Left renal cortex interstitium (tissue), 4 donors: ENCODE data around the gene EDN1. TPM values are rescaled to one million over a fixed set of nuclear protein-coding genes. Genes with fewer than 3 reads are reported as not detected.

Source experiments
- DNase-seq, 4 donors: peaks; one replicate each; pipeline ENCODE4 v3.0.0-alpha.2; 2013; ENCODE audit warnings: low read depth in 4 of 4, low spot score in 2 of 4, missing footprints in 1 of 4
- polyA plus RNA-seq, 4 donors: library from polyadenylated mRNA; unstranded; fragments of 120-200 nt; gene quantifications; one replicate each; pipeline ENCODE4 v1.2.1, GENCODE V29; 2013; ENCODE audit not compliant: insufficient read length in 4 of 4

EDN1 gene
- polyA plus RNA-seq, 4 donors, result 3.9 to 4.9 (median 4.2) TPM

DNA sequence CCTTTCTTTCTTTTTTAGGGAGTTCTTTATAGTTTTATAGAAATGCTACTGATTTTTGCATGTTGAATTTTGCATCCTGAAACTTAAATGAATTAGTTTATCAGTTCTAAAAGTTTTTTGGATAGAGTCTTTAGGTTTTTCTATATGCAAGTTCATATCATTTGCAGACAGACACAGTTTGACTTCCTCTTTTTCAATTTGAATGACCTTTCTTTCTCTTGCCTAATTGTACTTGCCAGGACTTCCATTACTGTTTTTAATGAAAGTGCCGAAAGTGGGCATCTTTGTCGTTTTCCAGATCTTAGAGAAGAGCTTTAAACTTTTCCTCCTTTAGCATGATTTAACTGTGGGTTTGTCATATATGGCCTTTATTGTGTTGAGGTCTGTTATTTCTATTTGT lies 21.1 kb upstream of the EDN1 start:
- DNase-seq, result no peak

DNA sequence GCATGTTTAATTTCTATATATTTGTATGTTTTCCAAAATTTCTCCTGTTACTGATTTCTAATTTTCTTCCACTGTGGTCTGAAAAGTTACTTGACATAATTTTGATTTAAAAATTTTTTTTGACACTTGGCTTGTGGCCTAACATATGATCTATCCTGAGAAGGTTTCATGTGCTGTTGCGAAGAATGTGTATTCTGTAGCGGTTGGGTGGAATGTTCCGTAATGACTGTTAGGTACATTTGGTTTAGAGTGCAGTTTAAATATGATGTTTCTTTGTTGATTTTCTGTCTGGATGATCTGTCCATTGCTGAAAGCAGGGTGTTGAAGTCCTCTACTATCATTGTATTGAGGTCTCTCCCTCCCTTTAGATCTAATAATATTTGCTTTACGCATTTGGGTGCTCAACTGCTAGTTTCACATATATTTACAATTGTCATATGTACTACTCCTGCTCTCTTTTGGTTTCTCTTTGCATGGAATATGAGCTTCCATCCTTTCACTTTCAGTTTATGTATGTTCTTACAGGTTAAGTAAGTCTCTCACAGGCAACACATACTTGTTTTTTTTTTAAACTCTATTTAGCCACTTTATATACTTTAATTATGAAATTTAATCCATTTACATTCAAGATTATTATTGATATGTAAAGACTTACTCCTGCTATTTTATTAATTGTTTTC lies 19.5 kb upstream of the EDN1 start:
- no peak for DNase-seq

DNA sequence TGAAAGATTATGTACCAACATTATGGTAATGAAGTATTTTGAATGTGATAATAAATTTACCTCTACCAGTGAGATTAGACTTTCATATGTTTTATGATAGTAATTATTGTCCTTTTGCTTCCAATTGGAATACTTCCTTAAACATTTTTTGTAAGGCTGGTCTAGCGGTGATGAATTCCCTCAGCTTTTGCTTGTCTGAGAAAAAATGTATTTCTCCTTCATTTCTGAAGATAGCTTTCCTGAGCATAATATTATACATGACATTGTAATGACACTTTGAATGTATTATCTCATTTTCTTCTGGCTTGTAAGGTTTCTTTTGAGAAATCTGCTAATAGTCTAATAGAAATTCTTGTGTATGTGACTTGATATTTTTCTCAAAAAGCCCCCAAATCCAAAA lies 18.6 kb upstream of the EDN1 start:
- no peak for DNase-seq

DNA sequence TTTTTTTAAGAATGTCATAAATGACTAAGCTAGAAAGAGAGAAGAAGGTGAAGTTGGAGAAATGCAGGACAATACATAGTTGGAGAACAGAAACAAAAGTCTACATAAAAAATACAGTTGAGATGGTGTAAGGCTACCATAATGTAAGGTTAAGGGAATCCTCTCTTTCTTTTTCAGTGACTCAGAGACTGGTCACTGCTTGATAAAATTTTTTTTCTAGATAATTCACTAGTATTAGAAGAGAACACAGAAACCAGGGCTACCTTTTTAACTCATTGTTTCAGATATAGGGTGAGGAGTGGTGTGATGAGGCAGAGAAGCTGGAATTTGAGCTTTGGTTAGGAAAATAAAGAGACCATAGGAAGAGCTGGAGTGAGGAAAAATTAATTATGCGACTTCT lies 18.2 kb upstream of the EDN1 start:
- DNase-seq, result no peak

DNA sequence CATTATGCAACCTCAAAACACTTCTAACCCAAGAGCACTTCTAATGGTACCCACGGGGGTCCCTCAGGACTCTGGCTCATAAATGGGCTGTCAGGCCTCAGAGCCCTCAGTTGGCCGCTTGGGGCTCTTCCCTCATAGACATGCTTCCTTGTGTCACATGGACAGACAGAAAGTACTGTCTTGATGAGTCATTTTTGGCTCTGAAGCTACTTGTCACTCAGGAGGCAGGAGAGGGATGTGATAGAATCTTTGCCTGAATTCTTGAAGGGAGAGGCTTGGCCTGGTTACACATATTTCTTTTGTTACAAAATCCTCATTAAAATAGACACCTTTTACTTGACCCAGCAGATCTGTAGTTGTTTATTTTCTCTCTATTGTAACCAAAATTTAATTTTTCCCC lies 15.1 kb upstream of the EDN1 start:
- DNase-seq, result no peak

DNA sequence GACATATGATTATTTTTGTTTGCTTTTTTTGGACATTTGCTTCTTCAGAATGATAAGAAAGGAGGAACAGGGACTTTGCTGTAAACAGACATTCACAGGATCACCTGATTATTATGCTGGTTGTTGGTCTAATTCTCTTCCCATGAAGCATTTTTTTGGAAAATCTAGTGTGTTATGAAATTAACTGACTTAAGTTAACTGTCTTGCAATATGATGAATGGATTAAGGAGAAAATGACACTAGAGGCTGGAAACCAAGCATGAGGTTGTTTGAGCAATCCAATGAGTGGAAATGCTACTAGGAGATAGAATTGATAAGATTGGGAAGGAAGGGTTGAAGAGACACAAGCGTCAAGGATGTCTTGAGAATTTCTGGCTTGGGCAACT lies 13.2 kb upstream of the EDN1 start:
- no peak for DNase-seq

DNA sequence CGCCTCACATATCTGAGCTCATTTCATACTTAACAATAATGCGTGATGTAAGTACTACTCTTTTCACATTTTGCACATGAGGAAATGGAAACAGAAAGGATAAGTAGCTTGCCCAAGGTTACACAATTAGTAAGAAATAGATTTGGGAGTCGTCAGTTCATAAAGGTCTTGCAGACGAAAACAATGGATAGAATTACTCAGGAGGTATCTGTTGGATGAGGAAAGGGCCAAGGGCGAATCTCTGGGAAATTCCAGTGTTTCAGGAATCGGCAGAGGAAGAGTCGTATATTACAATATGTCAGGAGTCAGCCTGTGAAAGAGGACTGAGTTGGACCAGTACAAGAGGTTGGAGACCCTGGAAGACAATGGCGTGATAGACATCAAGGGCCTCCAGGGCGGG lies 12.8 kb upstream of the EDN1 start:
- no peak for DNase-seq

DNA sequence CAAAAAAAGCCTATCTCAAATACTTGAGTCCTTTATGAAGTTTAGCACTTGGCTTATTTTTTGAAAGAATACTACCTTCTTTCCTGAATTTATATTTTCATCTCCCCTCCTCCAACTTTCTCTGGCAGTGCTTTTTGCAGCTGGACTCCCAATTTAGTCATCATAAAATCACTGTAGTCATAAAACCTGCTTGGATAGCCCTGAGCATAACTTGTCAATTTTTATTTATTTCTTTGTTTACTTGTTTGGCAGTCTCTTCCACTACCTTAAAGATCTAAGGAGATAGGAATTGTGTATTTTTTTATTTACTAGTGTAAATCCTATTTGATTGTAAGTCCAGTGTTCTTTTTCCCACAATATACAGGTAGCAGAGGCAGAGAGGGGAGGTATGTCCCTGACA lies 11.2 kb upstream of the EDN1 start:
- DNase-seq, result no peak

DNA sequence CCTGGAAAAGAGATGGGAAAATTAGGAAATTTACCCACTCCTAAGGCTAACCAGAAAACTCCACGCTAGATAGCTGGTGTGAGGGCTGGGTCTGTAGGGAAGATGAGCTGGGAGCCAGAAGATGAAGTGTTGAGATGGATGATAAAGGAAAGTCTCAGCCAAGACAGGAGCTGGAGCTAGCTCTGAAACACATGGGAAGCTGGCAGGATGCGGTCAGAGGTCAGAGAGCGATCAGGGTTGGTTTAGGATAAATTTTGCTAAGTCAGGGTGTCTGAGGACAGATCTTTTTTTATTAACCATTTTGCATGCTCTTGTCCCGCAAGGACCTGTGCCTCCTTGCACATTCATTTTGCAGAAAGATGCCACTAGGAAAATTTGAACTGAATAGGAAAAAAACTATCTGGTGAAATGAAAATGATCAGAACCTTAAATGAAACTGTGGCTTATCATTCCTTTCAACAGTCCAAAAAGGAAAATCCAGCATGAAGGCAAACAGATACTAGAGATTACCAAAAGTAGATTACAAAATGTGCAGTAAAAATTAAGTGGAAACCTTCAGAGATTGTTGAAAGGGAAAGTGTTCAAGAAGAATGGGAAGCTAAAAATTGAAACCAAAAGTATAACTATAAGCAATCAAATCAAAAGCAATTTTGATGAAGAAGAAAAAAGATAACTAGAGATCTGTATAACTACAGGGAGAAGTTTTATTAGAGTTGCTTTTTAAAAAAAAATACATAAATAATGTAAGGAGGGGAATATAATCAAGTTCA lies 10.7 kb upstream of the EDN1 start:
- no peak for DNase-seq

DNA sequence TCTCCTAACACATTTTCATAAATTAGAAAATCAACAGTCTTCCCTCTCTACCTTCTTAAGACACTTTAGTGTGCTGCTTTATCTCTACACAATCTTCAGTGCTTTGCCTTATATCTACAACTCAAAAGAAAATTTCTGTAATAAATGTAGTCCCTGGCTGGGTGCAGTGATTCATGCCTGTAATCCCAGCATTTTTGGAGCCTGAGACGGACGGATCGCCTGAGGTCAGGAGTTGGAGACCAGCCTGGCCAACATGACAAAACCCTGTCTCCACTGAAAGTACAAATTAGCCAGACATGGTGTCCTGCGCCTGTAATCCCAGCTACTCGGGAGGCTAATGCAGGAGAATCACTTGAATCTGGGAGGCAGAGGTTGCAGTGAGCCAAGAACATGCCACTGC lies 9.7 kb upstream of the EDN1 start:
- no peak for DNase-seq

DNA sequence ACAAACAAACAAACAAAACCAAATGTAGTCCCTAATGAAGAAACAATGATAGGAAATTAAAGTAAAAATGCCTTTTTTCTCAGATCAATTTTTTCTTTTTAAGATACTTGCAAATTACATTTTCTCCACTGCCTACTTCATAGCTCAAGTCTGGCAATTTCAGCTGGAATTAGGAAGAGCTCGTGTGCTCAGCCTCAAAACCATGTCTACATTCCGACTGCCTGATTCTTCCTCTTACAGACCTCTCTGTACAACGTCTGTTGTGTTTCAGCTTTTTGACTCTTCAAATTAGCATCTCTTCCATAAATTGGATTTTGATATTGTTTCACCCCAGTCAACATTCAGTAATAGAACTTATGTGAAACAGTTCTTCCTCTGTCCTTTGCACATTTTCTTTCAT lies 9.3 kb upstream of the EDN1 start:
- DNase-seq, result no peak

DNA sequence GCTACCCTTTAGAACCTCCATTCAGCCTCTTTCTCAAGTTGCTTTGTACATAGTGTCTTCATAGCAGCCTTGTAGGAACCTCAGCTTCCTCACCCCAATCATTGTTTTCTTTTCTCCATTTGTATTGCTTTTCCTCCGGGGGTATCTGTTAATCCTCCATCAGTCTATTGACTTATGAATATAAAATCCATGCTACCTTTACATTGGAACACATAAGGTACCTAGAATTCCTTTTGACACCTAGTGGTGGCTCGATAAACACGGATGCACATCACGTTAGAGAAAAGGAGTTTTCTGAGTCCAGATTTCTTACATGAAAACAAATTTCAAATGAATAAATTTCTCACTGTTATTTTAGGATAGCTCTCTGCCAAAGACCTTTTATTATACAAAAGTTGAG lies 6.3 kb upstream of the EDN1 start:
- no peak for DNase-seq

DNA sequence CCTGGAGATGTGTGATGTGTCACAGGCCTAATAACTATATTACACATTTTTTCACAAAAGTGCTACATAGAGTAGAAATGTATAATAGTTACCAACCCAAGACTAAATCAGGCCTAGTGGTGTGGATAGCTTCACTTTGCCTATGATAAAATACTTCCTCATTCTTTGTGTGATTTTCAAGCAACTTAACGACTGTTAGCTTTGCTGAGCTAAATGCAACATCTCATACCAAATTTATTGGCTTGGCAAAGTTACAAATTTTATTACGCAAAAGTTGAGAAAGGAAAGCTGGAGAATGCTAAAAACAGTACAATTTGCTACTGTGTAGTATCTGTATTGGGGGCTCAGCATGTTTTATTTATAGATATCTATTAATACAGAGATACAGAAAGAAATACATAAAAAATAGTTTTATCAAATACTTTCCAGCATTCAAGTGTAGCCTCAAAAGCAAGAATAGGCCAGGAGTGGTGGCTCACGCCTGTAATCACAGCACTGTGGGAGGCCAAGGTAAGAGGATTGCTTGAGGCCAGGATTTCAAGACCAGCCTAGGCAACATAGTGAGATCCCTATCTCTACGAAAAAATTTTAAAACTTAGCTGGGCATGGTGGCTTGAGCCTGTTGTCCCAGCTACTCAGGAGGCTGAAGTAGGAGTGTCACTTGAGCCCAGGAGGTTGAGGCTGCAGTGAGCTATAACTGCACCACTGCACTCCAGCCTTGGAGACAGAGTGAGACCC lies 3.6 kb upstream of the EDN1 start:
- peak in 1 of 4 donors; percentile 28 for DNase-seq

DNA sequence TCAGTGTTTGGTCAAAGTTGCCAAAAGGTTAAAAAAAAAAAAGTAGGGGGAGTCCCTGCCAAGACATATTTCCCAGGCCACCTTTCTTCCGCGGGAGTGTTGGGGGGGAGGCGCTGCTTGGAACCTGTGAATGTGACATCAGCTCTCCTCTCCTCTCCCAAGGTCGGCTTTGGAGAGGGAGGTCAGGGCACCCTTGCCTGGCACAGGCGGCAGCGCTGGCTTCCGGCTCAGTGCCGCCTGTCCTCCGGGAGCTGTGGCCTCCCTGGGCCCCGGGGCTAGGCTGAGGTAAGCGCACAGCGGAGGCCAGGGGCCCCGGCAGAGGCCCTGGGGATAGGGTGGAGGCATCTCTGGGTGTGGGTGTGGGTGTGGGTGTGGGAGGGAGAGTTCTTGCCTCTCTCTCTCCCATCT lies 1.9 kb upstream of the EDN1 start:
- no peak for DNase-seq

DNA sequence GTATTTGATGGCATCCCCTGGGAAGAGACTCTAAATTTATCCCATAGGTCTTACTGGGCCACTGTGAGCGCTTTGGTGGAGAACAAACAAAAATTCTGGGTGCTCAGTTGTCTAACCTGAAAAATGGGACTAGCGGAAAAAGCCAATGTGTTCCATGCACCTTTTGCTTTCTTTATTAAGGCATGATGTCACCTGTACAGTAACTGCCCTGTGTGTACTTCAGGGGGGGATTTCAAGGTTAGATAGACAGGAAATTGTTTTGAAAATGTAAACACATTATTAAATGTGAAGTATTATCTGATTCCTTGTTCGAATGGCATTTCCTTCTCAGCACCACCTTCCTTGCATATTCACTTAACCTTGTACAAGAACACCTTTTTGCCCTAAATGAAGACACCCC lies 1.2 kb upstream of the EDN1 start:
- DNase-seq, result no peak

DNA sequence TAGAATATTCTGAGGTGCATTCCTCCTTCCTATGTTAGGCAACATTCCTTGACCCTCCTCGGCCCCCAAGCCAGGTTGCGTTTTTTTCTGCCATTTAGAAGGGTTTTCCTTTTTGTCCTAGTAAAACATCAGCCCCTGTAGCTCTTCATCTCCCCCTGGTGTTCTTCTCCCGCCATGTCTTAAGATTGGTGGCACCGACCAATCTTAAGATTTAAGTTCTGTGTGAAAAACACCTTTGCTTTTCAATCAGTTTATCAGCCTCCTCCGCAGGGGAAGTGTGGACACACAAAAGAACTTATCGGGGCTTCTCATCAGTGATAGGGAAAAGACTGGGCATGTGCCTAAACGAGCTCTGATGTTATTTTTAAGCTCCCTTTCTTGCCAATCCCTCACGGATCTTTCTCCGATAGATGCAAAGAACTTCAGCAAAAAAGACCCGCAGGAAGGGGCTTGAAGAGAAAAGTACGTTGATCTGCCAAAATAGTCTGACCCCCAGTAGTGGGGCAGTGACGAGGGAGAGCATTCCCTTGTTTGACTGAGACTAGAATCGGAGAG lies 719 bp upstream of the EDN1 start:
- peak in 2 of 4 donors; percentile 28 to 29 for DNase-seq

DNA sequence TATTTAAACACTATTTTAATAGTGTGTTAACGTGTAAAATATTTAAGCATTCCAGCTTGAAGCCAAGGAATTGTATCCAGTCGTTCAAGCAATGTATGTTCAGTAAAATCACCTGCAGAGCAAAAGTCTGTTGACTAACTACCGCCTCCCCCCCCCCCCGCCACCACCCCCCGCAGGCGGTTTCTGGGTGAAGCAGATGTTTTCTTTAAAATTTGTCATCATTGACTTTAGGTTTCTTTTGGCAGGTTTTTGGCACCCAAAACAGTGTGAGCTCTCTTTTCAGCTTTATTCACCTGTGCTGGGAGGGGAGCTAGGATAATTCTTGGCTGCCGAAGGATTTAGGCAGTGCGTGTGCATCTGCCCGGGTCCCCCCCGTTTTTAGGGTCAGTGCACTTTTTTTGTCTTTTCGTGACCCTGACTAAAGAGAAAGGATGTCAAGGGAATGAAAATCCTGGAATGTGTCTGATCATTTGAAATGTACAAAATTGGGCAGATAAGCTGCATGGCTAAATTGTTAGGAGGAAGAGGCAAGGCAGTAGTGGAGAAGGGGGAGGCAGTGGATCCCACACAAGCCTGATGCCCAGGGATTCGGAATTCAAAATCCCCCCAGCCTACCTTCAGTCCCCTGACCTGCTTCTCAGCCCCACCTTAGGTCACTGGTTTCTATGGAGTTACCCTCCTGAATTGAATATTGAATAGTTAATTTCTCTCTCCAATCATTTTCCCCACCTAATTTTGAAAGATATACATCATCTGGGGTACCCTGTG lies 1.1 kb downstream of the EDN1 start:
- no peak for DNase-seq

DNA sequence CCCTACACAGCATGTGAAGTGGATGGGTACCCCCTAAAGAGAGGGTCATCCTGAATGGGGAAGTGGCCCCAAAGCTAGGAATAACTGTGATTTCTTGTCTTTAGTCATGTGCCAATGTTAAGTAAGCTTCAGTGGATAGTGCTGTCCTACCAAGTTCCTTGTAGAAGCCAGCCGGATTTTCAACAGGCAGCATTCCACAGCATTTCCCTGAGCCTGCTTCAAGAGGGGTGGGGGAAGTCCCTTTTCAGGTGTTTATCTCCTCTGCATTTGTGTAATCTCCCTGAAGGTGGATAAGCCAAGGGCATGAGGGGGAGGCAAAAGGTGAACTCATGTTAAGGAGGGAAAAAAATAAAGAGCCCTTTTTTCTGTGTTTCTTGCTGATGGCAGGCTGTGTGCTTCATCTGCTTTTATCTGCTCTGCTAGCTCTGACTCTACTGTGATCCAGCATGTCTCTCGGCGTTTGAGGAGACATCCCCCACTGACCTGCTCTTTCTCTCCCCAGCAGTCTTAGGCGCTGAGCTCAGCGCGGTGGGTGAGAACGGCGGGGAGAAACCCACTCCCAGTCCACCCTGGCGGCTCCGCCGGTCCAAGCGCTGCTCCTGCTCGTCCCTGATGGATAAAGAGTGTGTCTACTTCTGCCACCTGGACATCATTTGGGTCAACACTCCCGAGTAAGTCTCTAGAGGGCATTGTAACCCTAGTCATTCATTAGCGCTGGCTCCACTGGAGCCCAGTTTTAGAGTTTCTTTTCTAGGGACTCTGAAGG lies 1.9 kb downstream of the EDN1 start:
- DNase-seq, result peak in 1 of 4 donors; percentile 8

DNA sequence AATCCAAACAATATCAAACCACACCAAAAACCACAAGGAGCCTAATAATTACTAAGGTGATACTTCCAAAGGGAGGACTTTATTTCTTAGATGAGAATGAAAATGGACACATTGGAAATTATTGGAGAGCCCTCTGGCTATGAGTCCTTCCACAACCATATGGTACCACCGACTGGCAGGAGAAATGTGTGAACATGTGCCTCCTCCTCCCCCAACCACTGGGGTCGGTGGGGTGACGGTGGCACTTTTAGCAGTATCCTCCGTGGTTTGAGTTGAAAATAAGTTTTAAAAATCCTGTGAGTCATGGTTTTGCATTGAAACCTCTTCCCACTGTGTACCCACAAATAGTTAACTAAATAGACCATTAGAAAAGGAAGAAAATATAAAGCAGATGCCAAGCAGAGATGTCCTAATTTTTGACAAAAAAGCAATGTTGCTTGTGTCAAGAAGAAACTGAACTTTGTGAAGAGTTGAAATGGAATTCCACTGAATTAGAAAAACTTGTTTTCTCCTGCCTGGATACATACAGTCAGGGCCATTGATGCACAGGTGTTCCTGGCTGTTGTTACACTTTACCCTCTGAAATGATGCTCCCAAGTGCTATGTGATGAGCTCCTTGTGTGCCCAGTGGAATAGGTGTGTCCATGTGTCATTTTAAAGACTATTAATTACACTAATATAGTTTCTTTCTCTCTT lies 3.2 kb downstream of the EDN1 start:
- DNase-seq, result no peak
